PC-9 (cell line): ENCODE results near the gene SPACA5. TPM values are rescaled to one million over a fixed set of nuclear protein-coding genes. Genes with fewer than 3 reads are reported as not detected.

Experiments used
- BruUV-seq: library from RNA; stranded (reverse); fragments of 400-500 nt; replicated peaks from 2 replicates; lab custom pipeline; 2021; lab: Mats Ljungman, UMichigan
- CTCF ChIA-PET: fragments of 300-600 bp; sonication (Branson Sonifier 250); formaldehyde crosslinking; loops from one replicate; lab custom pipeline; 2022; ENCODE audit warnings: antibody characterized with exemption; lab: Charles Lee
- POLR2A ChIA-PET: fragments of 300-600 bp; sonication (Branson Sonifier 250); formaldehyde crosslinking; loops from one replicate; lab custom pipeline; 2022; ENCODE audit warnings: antibody characterized with exemption; ENCODE audit not compliant: unreplicated experiment; lab: Charles Lee
- DNase-seq, 2 experiments: peaks; one replicate each; pipeline versions ENCODE4 v3.0.0 to v3.0.0-alpha.2; 2015 to 2022; ENCODE audit warnings: mixed read lengths in 1 of 2
- H2AFZ ChIP-seq: fragments of 200-600 bp; sonication (generic); 2 replicates; pipeline ENCODE4 v1.8.1; 2017; ENCODE audit warnings: antibody characterized with exemption
- H3F3A ChIP-seq: fragments of 200-600 bp; sonication (generic); 2 replicates; pipeline ENCODE4 v1.8.1; 2017; ENCODE audit warnings: antibody characterized with exemption, mild to moderate bottlenecking, low read depth; ENCODE audit not compliant: insufficient read depth
- H3K27ac ChIP-seq: fragments of 200-600 bp; sonication (generic); 2 replicates; pipeline ENCODE4 v1.6.1; 2016; ENCODE audit warnings: mixed run types
- H3K27me3 ChIP-seq: fragments of 200-600 bp; sonication (generic); 2 replicates; pipeline ENCODE4 v1.6.1; 2016; ENCODE audit warnings: low read depth, mixed run types; ENCODE audit not compliant: insufficient read depth
- H3K36me3 ChIP-seq: fragments of 200-600 bp; sonication (generic); 2 replicates; pipeline ENCODE4 v1.6.1; 2016; ENCODE audit warnings: low read depth, mixed run types
- H3K4me1 ChIP-seq: fragments of 200-600 bp; sonication (generic); replicated peaks from 2 replicates; pipeline ENCODE4 v1.6.1; 2016; ENCODE audit warnings: mixed run types; ENCODE audit not compliant: insufficient read depth
- H3K4me2 ChIP-seq: fragments of 200-600 bp; sonication (generic); 2 replicates; pipeline ENCODE4 v1.6.1; 2017; ENCODE audit warnings: mixed run types
- H3K4me3 ChIP-seq: fragments of 200-600 bp; sonication (generic); 2 replicates; pipeline ENCODE4 v1.6.1; 2016; ENCODE audit warnings: mixed run types
- H3K79me2 ChIP-seq: fragments of 200-600 bp; sonication (generic); 2 replicates; pipeline ENCODE4 v1.6.1; 2017; ENCODE audit warnings: low read depth, mixed run types
- H3K9me2 ChIP-seq: fragments of 200-600 bp; sonication (generic); 2 replicates; pipeline ENCODE4 v1.8.1; 2017; ENCODE audit warnings: mild to moderate bottlenecking; ENCODE audit not compliant: insufficient read depth
- H3K9me3 ChIP-seq: fragments of 200-600 bp; sonication (generic); 2 replicates; pipeline ENCODE4 v1.8.1; 2016; ENCODE audit warnings: low read depth; ENCODE audit not compliant: insufficient read depth
- H4K20me1 ChIP-seq: fragments of 200-600 bp; sonication (generic); 2 replicates; pipeline ENCODE4 v1.8.1; 2017; ENCODE audit not compliant: insufficient read depth
- CTCF ChIP-seq: fragments of 200-600 bp; sonication (generic); conservative IDR thresholded peaks from 2 replicates; pipeline ENCODE4 v1.6.1; 2017; ENCODE audit warnings: mixed run types, antibody characterized with exemption, mild to moderate bottlenecking, moderate library complexity
- EZH2 ChIP-seq: fragments of 200-600 bp; sonication (generic); IDR thresholded peaks from 2 replicates; pipeline ENCODE4 v1.8.0; 2017; ENCODE audit warnings: antibody characterized with exemption, low read depth
- intact Hi-C: fragments of 100-400 bp; cut with micrococcal nuclease; formaldehyde crosslinking; loops from one replicate; pipeline ENCODE4 v1.10.0; 2022; ENCODE audit not compliant: unreplicated experiment
- total RNA-seq: library from RNA; stranded (reverse); gene quantifications from 2 replicates; pipeline ENCODE4 v1.2.3, GENCODE V29; 2021

The SPACA5 gene
- total RNA-seq, 1 experiment from 2014 or later, result not detected

- Histone ChIP-seq H3K4me3 (no peak overlapping the region), H3K36me3 (no peaks in the 10 kb centered on the region), H3K4me2 (no peak overlapping the region), H2AFZ (no peak overlapping the region), H3K9me3 (no peaks in the 10 kb centered on the region), H3K79me2 (no peaks in the 10 kb centered on the region), H4K20me1 (no peaks in the 10 kb centered on the region), H3K27ac (no peak overlapping the region), H3K4me1 (no peaks in the 10 kb centered on the region), H3F3A (no peaks in the 10 kb centered on the region), H3K9me2 (no peaks in the 10 kb centered on the region), H3K27me3 (no peaks in the 10 kb centered on the region)
- BruUV-seq, result no TSS peak
- peak in 1 of 2 experiments; percentile 11 for DNase-seq
- ChIA-PET CTCF (no interaction called here), POLR2A (no interaction called here)
- intact Hi-C loops, result no loop called here
- TF ChIP-seq CTCF, result no peak
Measured at GRCh38 chrX:48046846-48047245, 40.1 kb downstream of the SPACA5 start.

GRCh38 chrX:48058621-48059295 lies 52.0 kb downstream of the SPACA5 start:
- no peak for DNase-seq
- ChIA-PET POLR2A (no interaction called here), CTCF (no interaction called here)
- Histone ChIP-seq H3K9me2 (no peaks in the 10 kb centered on the region), H3K36me3 (no peaks in the 10 kb centered on the region), H3K4me3 (no peak overlapping the region), H4K20me1 (no peaks in the 10 kb centered on the region), H3K4me1 (no peaks in the 10 kb centered on the region), H3K27me3 (no peaks in the 10 kb centered on the region), H2AFZ (no peak overlapping the region), H3K27ac (no peak overlapping the region), H3F3A (no peaks in the 10 kb centered on the region), H3K4me2 (no peak overlapping the region), H3K79me2 (no peaks in the 10 kb centered on the region), H3K9me3 (no peaks in the 10 kb centered on the region)
- intact Hi-C loops, result no loop called here
- no TSS peak for BruUV-seq
- TF ChIP-seq EZH2 (no peak), CTCF (no peak)

GRCh38 chrX:48059296-48059639 lies 52.5 kb downstream of the SPACA5 start:
- Histone ChIP-seq H3K27ac (no peak overlapping the region), H3K4me1 (no peaks in the 10 kb centered on the region), H3K4me2 (no peak overlapping the region), H3K9me2 (no peaks in the 10 kb centered on the region), H3K36me3 (no peaks in the 10 kb centered on the region), H3K79me2 (no peaks in the 10 kb centered on the region), H4K20me1 (no peaks in the 10 kb centered on the region), H2AFZ (no peak overlapping the region), H3K4me3 (no peak overlapping the region), H3K9me3 (no peaks in the 10 kb centered on the region), H3K27me3 (no peaks in the 10 kb centered on the region), H3F3A (no peaks in the 10 kb centered on the region)
- BruUV-seq, result no TSS peak
- no peak for TF ChIP-seq EZH2
- no peak for TF ChIP-seq CTCF
- DNase-seq, result no peak
- ChIA-PET CTCF (no interaction called here), POLR2A (no interaction called here)
- intact Hi-C loops, result no loop called here

Other genes starting within 250 kb of the SPACA5 start
- gene ZNF81, start 170.1 kb upstream of the SPACA5 start, total RNA-seq, result 2.0 and 3.7 TPM in 2 replicates
- 3.1 and 3.8 TPM in 2 replicates for gene ZNF182, start 3.0 kb upstream of the SPACA5 start, total RNA-seq
- 2.3 and 3.0 TPM in 2 replicates for gene ZNF630, start 64.7 kb downstream of the SPACA5 start, total RNA-seq
- gene SPACA5B, start 123.6 kb downstream of the SPACA5 start, total RNA-seq, result not detected in 2 replicates
- gene SSX5, start 189.8 kb downstream of the SPACA5 start, total RNA-seq, result not detected in 2 replicates
- not detected in 2 replicates for gene SSX1, start 248.4 kb downstream of the SPACA5 start, total RNA-seq